ENCODE data around the gene SLC22A8.

- TF ChIP-seq CTCF (IDR thresholded peaks at IDR 0.05) (no peak), ZFX (IDR thresholded peaks at IDR 0.05; ENCODE audit: borderline replicate concordance) (no peak)
Measured at GRCh38 chr11:63042596-63042995, 27.0 kb upstream of the SLC22A8 start.
